Mesothelial cell of epicardium (in vitro differentiated cells): ENCODE results near the gene IL6. TPM values are rescaled to one million over a fixed set of nuclear protein-coding genes. Genes with fewer than 3 reads are reported as not detected.
A peak's percentile ranks its signal among the peaks of the same experiment; 100 is the strongest.

Source experiments
- DNase-seq, 2 experiments: peaks; one replicate each; pipeline ENCODE4 v3.0.0; 2021; ENCODE audit warnings: low spot score in 2 of 2; ENCODE audit not compliant: unreplicated experiment in 2 of 2
- H3K27ac Mint-ChIP-seq: 2 replicates; pipeline ENCODE4 v1.8.0; 2021; ENCODE audit warnings: mixed read lengths
- H3K27me3 Mint-ChIP-seq: 2 replicates; pipeline ENCODE4 v1.8.0; 2021; ENCODE audit warnings: low read depth, mixed read lengths
- H3K36me3 Mint-ChIP-seq: 2 replicates; pipeline ENCODE4 v1.8.0; 2021; ENCODE audit warnings: mixed read lengths
- H3K4me1 Mint-ChIP-seq: 2 replicates; pipeline ENCODE4 v1.8.0; 2021; ENCODE audit warnings: mixed read lengths
- H3K4me3 Mint-ChIP-seq: 2 replicates; pipeline ENCODE4 v1.8.0; 2021; ENCODE audit warnings: mild to moderate bottlenecking, moderate library complexity, mixed read lengths
- H3K9me3 Mint-ChIP-seq: 2 replicates; pipeline ENCODE4 v1.8.0; 2021; ENCODE audit warnings: mixed read lengths
- total RNA-seq: library from RNA; stranded (reverse); gene quantifications from 3 replicates; pipeline ENCODE4 v1.2.1, GENCODE V29; 2021
- TF ChIP-seq, protein P1 (sequence below): fragments of 200-600 bp; sonication (generic); IDR thresholded peaks from one replicate; pipeline ENCODE4 v1.5.0; 2021; ENCODE audit warnings: antibody characterized with exemption; ENCODE audit not compliant: unreplicated experiment

IL6 gene
- total RNA-seq, 1 donor from 2014 or later = 1.4 TPM

DNA sequence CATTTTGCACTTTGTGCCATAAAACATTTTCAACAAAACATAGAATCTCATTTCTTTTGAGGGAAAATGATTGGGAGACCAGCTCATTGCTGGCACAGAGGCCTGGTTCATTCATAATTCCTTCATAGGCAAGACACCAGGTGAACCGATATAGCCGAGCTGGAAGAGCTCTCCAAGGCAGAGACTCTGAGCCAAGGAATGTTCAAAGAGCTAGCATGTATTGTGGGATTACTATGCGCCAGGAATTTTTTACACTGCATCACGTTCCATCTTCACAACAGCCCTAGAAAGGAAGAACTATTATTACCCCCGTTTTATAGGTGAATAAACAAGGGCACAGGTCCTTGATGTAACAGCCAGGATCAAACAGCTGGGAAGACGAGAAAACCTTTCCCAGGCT, 2.1 kb upstream of the IL6 start:
- H3K36me3 Mint-ChIP-seq = no peaks in the 10 kb centered on the region
- no peak overlapping the region for H3K27ac Mint-ChIP-seq
- H3K27me3 Mint-ChIP-seq = no peaks in the 10 kb centered on the region
- H3K4me3 Mint-ChIP-seq = no peak overlapping the region
- peaks cover 28% of the 10 kb centered on the region for H3K4me1 Mint-ChIP-seq
- TF ChIP-seq, protein P1, sequence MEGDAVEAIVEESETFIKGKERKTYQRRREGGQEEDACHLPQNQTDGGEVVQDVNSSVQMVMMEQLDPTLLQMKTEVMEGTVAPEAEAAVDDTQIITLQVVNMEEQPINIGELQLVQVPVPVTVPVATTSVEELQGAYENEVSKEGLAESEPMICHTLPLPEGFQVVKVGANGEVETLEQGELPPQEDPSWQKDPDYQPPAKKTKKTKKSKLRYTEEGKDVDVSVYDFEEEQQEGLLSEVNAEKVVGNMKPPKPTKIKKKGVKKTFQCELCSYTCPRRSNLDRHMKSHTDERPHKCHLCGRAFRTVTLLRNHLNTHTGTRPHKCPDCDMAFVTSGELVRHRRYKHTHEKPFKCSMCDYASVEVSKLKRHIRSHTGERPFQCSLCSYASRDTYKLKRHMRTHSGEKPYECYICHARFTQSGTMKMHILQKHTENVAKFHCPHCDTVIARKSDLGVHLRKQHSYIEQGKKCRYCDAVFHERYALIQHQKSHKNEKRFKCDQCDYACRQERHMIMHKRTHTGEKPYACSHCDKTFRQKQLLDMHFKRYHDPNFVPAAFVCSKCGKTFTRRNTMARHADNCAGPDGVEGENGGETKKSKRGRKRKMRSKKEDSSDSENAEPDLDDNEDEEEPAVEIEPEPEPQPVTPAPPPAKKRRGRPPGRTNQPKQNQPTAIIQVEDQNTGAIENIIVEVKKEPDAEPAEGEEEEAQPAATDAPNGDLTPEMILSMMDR = no peak
- DNase-seq = no peak
- H3K9me3 Mint-ChIP-seq = no peaks in the 10 kb centered on the region

DNA sequence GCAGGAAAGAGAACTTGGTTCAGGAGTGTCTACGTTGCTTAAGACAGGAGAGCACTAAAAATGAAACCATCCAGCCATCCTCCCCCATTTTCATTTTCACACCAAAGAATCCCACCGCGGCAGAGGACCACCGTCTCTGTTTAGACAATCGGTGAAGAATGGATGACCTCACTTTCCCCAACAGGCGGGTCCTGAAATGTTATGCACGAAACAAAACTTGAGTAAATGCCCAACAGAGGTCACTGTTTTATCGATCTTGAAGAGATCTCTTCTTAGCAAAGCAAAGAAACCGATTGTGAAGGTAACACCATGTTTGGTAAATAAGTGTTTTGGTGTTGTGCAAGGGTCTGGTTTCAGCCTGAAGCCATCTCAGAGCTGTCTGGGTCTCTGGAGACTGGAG, 1.4 kb upstream of the IL6 start:
- TF ChIP-seq, protein P1 = no peak
- DNase-seq = no peak
- Mint-ChIP-seq H3K9me3 (no peaks in the 10 kb centered on the region), H3K27me3 (no peaks in the 10 kb centered on the region), H3K4me3 (no peak overlapping the region), H3K36me3 (no peaks in the 10 kb centered on the region), H3K27ac (no peak overlapping the region), H3K4me1 (peaks cover 28% of the 10 kb centered on the region)

- Mint-ChIP-seq H3K27me3 (no peaks in the 10 kb centered on the region), H3K27ac (peak overlapping the region; percentile 95), H3K4me3 (peak overlapping the region; percentile 65), H3K36me3 (no peaks in the 10 kb centered on the region), H3K9me3 (no peaks in the 10 kb centered on the region), H3K4me1 (peaks cover 28% of the 10 kb centered on the region)
- TF ChIP-seq, protein P1 = no peak
- DNase-seq = peak in 1 of 2 experiments; percentile 58
Measured at GRCh38 chr7:22726345-22726906, 574 bp upstream of the IL6 start.

GRCh38 chr7:22727714-22728035, 675 bp downstream of the IL6 start:
- no peaks in the 10 kb centered on the region for H3K9me3 Mint-ChIP-seq
- no peak overlapping the region for H3K27ac Mint-ChIP-seq
- H3K27me3 Mint-ChIP-seq = no peaks in the 10 kb centered on the region
- no peaks in the 10 kb centered on the region for H3K36me3 Mint-ChIP-seq
- peaks cover 28% of the 10 kb centered on the region for H3K4me1 Mint-ChIP-seq
- TF ChIP-seq, protein P1 = no peak
- no peak for DNase-seq
- peak overlapping the region; percentile 65 for H3K4me3 Mint-ChIP-seq

- Mint-ChIP-seq H3K9me3 (no peaks in the 10 kb centered on the region), H3K4me3 (no peak overlapping the region), H3K4me1 (peaks cover 26% of the 10 kb centered on the region), H3K27ac (no peak overlapping the region), H3K36me3 (no peaks in the 10 kb centered on the region), H3K27me3 (no peaks in the 10 kb centered on the region)
- TF ChIP-seq, protein P1 = peak; percentile 41
- DNase-seq = no peak
Measured at GRCh38 chr7:22728401-22729029, 1.5 kb downstream of the IL6 start.
